IPS-18c (cell line): Measurements from ENCODE around the gene THEM5.
"Not testable (repeated sequence)": the region's sequence is repeated elsewhere in the genome, so short reads cannot be mapped to it uniquely, and the experiment has no call there.

ENCODE experiments used
- H3K4me3 ChIP-seq: 2 replicates; pipeline ENCODE4 v1.7.0; 2013; ENCODE audit warnings: low read depth, mild to moderate bottlenecking, low read length, moderate library complexity; ENCODE audit not compliant: insufficient read depth
- H3K9me3 ChIP-seq: one replicate; pipeline ENCODE4 v1.6.1; 2013; ENCODE audit warnings: mild to moderate bottlenecking, low read length, moderate library complexity; ENCODE audit not compliant: control insufficient read depth, insufficient read depth

THEM5 gene

DNA sequence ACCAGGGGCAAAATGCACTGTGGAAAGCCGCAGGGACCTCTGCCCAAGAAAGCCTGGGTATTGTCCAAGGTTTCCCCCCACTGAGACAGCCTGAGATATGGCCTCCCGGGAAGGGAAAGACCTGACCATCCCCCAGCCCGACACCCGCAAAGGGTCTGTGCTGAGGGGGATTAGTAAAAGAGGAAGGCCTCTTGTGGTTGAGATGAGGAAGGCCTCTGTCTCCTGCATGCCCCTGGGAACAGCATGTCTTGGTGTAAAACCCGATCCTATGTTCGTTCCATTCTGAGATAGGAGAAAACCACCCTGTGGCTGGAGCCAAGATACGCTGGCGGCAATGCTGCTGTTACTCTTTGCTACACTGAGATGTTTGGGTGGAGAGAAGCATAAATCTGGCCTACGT lies 19.3 kb upstream of the THEM5 start:
- H3K4me3 ChIP-seq, H3K9me3 ChIP-seq: not testable (repeated sequence)

DNA sequence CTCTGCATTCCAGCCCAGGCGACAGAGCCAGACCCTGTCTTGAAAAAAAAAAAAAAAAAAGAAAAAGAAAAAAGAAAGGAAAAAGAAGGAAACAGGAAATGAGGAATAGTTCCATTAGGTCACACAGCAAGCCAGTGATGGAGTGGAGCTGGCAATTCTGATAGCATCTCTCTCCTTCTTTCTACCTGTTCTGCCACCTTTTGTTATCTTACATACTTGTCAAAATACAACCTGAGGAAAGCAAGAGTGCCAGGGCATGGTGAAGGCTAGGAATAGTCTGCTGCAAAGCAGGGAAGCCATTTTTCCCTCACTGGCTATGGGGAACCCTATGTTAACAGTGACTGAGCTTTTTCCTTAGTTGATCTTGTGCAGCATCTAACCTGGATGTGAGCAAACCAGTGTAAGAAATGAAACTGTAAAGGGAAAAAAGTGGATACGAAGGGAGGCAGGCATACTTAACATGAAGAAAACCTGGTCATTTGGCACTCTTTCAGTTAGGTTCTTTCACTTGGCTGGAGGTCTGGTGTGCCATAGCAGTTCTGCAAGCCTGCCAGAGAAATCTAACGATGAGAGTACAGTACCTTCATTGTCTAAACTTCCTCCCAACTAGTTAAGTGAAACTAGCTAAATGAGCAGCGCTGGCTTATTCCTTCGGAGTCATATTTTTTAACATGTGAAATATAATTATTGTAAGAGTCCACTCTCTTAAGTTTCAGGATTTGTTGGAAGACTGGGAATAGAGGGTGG lies 17.9 kb upstream of the THEM5 start:
- Histone ChIP-seq H3K9me3 (no peaks in the 10 kb centered on the region), H3K4me3 (no peak overlapping the region)

DNA sequence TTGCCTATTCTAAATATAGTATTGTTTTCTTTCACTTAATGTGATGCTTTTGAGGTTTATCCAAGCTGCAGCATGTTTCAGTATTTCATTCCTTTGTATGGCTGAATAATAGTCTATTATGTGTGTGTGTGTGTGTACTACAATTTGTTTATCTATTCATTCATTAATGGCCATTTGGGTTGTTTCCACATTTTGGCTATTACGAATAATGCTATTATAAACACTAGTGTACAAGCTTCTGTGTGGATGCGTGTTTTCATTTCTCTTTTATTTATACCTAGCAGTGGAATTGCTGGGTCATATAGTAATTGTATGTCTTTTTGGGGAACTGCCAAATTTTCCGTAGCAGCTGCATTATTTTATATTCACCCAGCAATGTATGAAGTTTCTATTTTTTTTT lies 15.0 kb upstream of the THEM5 start:
- no peak overlapping the region for H3K4me3 ChIP-seq
- peaks cover 2% of the 10 kb centered on the region for H3K9me3 ChIP-seq

- Histone ChIP-seq H3K4me3 (no peak overlapping the region), H3K9me3 (peaks cover 2% of the 10 kb centered on the region)
These were observed 14.4 kb upstream of the THEM5 start for GRCh38 chr1:151867765-151868411.

DNA sequence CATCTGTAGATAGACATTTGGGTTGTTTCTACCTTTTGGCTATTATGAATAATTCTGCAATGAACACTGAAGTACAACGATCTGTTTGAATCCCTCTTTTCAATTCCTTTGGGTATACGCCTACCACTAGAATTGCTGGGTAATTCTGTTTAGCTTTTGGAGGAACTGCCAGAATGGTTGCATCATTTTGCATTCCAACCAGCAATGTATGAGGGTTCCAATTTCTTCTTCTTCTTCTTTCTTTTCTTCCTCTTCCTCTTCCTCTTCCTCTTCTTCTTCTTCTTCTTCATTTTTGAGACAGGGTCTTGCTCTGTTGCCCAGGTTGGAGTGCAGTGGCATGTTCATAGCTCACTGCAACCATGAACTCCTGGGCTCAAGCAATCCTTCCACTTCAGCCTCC lies 13.8 kb upstream of the THEM5 start:
- Histone ChIP-seq H3K4me3 (no peak overlapping the region), H3K9me3 (peaks cover 2% of the 10 kb centered on the region)

DNA sequence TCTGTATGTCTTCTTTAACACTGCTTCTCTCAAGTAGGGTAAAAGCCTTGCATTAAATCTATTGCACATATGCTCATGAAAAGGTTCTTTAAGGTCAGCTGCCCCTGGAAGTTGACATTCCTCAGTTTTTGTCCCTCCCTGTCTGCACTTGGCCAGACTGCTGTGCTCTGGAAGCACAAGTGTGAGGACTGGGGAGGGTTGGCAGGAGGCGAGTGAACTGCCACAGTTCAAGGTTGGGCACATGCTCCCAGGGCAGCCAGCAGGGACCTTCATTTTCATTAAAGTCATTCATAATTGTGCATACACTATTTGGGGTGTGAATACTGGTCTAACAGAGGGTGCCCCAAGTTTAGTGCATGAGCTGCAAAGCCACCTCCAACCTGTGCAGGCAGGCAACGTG lies 10.9 kb upstream of the THEM5 start:
- no peak overlapping the region for H3K4me3 ChIP-seq
- H3K9me3 ChIP-seq, result peaks cover 2% of the 10 kb centered on the region

GRCh38 chr1:151862604-151863003 lies 9.1 kb upstream of the THEM5 start:
- Histone ChIP-seq H3K4me3 (no peak overlapping the region), H3K9me3 (peaks cover 2% of the 10 kb centered on the region)

DNA sequence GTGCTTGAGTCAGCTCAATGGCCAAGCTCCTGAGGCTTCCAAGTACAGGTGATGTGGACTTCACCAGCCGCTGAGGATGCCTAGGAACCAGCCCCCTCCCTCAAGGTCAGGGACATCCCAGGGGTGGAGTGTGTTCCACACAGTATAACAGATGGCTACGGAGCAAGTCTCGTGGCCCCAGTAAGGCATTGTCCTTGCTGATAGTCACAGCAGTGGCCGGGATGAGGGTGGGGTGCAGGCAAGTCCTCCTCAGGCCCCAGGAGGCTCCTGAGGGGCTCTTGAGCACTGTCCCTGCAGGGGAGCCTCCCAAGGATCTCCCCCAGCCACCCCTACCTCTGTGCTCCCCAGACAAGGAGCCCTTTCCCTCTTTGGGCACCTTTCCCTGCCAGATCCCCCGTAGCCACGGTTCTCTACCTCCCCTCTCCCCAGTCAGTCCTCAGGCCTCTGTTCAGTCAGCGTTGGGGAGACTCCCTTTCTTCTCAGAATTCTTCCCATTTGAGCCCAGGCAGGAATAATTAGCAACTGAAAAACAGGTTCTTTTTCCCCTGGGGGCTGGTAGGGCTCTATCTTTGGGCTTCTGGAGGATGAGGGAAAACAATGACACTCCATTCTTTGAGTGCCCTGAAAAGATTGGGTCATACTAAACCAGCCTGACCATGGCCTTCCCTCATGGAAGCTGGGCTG lies 7.1 kb upstream of the THEM5 start:
- no peak overlapping the region; the same call in 1 of the 2 replicates for H3K4me3 ChIP-seq
- H3K9me3 ChIP-seq, result peaks cover 2% of the 10 kb centered on the region

- H3K9me3 ChIP-seq, result peaks cover 2% of the 10 kb centered on the region
- no peak overlapping the region for H3K4me3 ChIP-seq
These were observed 6.4 kb upstream of the THEM5 start for GRCh38 chr1:151859891-151860293.

DNA sequence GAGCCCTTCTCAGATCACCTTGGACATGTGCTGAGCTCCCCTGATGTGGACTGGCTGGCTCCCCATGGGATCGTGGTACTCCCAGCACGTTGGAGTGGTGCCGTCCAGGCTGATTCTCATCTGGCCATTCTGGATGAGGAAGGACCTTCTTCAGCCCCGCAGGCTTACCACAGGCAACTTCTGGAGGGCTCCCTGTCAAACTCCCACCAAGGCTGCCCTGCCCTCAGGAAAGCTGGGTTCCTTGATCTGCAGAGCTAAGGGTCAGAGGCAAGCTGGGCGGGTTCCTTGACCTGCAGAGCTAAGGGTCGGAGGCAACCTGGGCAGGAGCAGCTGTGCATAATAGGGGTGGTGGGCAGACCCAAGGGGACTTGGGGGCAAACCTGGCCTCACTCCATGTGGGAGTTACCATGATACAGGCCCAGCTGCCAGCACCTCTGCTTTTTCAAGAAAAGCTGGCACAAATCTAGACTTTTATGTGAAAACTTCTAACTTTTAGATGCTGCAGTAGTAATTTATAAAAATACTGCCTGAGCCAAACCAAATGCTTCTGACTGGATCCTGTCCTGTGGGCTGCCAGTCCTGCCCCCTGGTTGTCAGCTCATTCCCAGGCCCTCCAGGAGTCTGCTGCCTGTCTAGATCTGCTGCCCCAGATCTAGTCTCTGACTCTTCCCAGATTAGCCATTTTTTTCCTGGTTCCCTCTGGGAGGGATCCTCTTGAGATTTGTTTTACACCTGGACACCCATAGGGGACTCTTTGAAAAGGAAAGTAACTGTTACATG lies 5.6 kb upstream of the THEM5 start:
- Histone ChIP-seq H3K9me3 (peaks cover 2% of the 10 kb centered on the region), H3K4me3 (no peak overlapping the region)

- H3K9me3 ChIP-seq, result no peaks in the 10 kb centered on the region
- no peak overlapping the region for H3K4me3 ChIP-seq
These were observed 4.7 kb upstream of the THEM5 start for GRCh38 chr1:151858030-151858746.

GRCh38 chr1:151855933-151856332 lies 2.4 kb upstream of the THEM5 start:
- Histone ChIP-seq H3K9me3 (no peaks in the 10 kb centered on the region), H3K4me3 (no peak overlapping the region)

- not testable (repeated sequence) for H3K4me3 ChIP-seq, H3K9me3 ChIP-seq
These were observed 2.0 kb upstream of the THEM5 start for GRCh38 chr1:151855516-151855915.

- Histone ChIP-seq H3K4me3 (no peak overlapping the region), H3K9me3 (no peaks in the 10 kb centered on the region)
These were observed 1.1 kb upstream of the THEM5 start for GRCh38 chr1:151854658-151855057.

GRCh38 chr1:151852733-151853132 lies 779 bp downstream of the THEM5 start:
- H3K4me3 ChIP-seq, result no peak overlapping the region
- H3K9me3 ChIP-seq, result no peaks in the 10 kb centered on the region

DNA sequence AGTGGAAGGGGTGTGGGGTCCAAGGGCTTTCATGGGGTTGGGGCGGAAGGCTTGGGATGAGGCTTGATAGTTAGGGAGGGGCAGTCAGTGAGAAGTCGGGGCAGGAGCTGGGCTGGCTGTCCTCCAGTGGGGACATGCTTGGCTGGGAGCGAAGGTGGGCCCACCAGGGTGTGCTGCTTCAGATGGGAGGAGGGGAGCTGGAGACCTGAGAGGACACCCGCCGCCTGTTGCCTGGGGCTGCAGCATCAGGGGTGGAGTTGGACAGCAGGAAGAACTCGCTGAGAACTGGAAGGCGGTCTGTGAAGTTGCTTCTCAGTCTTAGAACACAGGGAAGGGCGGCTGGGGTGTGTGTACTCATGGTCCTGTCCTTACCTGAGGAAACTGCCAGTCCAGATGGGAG lies 1.6 kb downstream of the THEM5 start:
- Histone ChIP-seq H3K9me3 (no peaks in the 10 kb centered on the region), H3K4me3 (no peak overlapping the region)

GRCh38 chr1:151849871-151850270 lies 3.6 kb downstream of the THEM5 start:
- Histone ChIP-seq H3K4me3 (no peak overlapping the region), H3K9me3 (no peaks in the 10 kb centered on the region)
